Hepatocyte (in vitro differentiated cells): ENCODE measurements around the gene HMCN1. TPM values are rescaled to one million over a fixed set of nuclear protein-coding genes. Genes with fewer than 3 reads are reported as not detected.

Source experiments
- DNase-seq: peaks from one replicate; pipeline ENCODE4 v3.0.0-alpha.2; 2016; ENCODE audit warnings: low spot score
- H2AFZ ChIP-seq: fragments of 200-600 bp; sonication (generic); 2 replicates; pipeline ENCODE4 v1.6.0; 2016; ENCODE audit warnings: antibody characterized with exemption, mild to moderate bottlenecking
- H3K27ac ChIP-seq: fragments of 200-600 bp; sonication (generic); 2 replicates; pipeline ENCODE4 v1.5.1; 2016; ENCODE audit warnings: mild to moderate bottlenecking
- H3K27me3 ChIP-seq: fragments of 200-600 bp; sonication (generic); 2 replicates; pipeline ENCODE4 v1.6.1; 2016
- H3K36me3 ChIP-seq: fragments of 200-600 bp; sonication (generic); replicated peaks from 2 replicates; pipeline ENCODE4 v1.5.1; 2016; ENCODE audit warnings: low read depth; ENCODE audit not compliant: insufficient read depth
- H3K4me1 ChIP-seq: fragments of 200-600 bp; sonication (generic); 2 replicates; pipeline ENCODE4 v1.5.1; 2016; ENCODE audit warnings: mild to moderate bottlenecking, moderate library complexity; ENCODE audit not compliant: insufficient read depth
- H3K4me2 ChIP-seq: fragments of 200-600 bp; sonication (generic); 2 replicates; pipeline ENCODE4 v1.6.0; 2016
- H3K4me3 ChIP-seq: fragments of 200-600 bp; sonication (generic); 2 replicates; pipeline ENCODE4 v1.5.1; 2016; ENCODE audit warnings: mild to moderate bottlenecking
- H3K79me2 ChIP-seq: fragments of 200-600 bp; sonication (generic); 2 replicates; pipeline ENCODE4 v1.6.0; 2017; ENCODE audit warnings: mild to moderate bottlenecking
- H3K9me2 ChIP-seq: fragments of 200-600 bp; sonication (generic); replicated peaks from 2 replicates; pipeline ENCODE4 v1.6.0; 2017; ENCODE audit warnings: mild to moderate bottlenecking; ENCODE audit not compliant: insufficient read depth
- H3K9me3 ChIP-seq: fragments of 200-600 bp; sonication (generic); 2 replicates; pipeline ENCODE4 v1.5.1; 2016; ENCODE audit warnings: low read depth, mild to moderate bottlenecking
- H4K20me1 ChIP-seq: fragments of 200-600 bp; sonication (generic); 2 replicates; pipeline ENCODE4 v1.6.0; 2016; ENCODE audit warnings: mild to moderate bottlenecking; ENCODE audit not compliant: insufficient read depth, poor library complexity, severe bottlenecking
- CTCF ChIP-seq: fragments of 200-600 bp; sonication (generic); IDR thresholded peaks from 2 replicates; pipeline ENCODE4 v1.5.1; 2016; ENCODE audit warnings: antibody characterized with exemption, mild to moderate bottlenecking; ENCODE audit not compliant: poor library complexity
- EZH2 ChIP-seq: fragments of 200-600 bp; sonication (generic); IDR thresholded peaks from 2 replicates; pipeline ENCODE4 v1.6.1; 2016; ENCODE audit warnings: antibody characterized with exemption, mild to moderate bottlenecking, borderline replicate concordance
- EZH2phosphoT487 ChIP-seq: fragments of 200-600 bp; sonication (generic); IDR thresholded peaks from one replicate; pipeline ENCODE4 v1.6.1; 2018; ENCODE audit warnings: antibody characterized with exemption, mild to moderate bottlenecking, low read depth, moderate library complexity; ENCODE audit not compliant: unreplicated experiment, severe bottlenecking
- WGBS: methylation state at CpG from one replicate; pipeline ENCODE4 v1.1.6; 2016; ENCODE audit warnings: low lambda C conversion rate; ENCODE audit errors: missing lambda C conversion rate; 5-methylcytosine and 5-hydroxymethylcytosine counted together
- polyA plus RNA-seq: library from polyadenylated mRNA; unstranded; fragments of >200 nt; fragmentation: Nextera tagmentation; extraction: Ambion mirVana; gene quantifications from 2 replicates; pipeline ENCODE4 v1.2.1, GENCODE V29; 2016
- total RNA-seq: library from RNA; depleted of rRNA; stranded (reverse); fragments of >200 nt; gene quantifications from 2 replicates; pipeline ENCODE4 v1.2.3, GENCODE V29; 2014

HMCN1 gene
- total and polyA plus RNA-seq, 2 experiments from 2014 or later = 2.3 to 13.4 TPM

GRCh38 chr1:185957441-185958363 lies 223.5 kb downstream of the HMCN1 start:
- Histone ChIP-seq H3K27ac (no peak overlapping the region), H3K9me3 (no peaks in the 10 kb centered on the region), H3K27me3 (no peaks in the 10 kb centered on the region), H3K4me3 (no peak overlapping the region), H3K4me2 (no peak overlapping the region), H4K20me1 (no peaks in the 10 kb centered on the region), H3K4me1 (no peaks in the 10 kb centered on the region), H2AFZ (no peak overlapping the region), H3K79me2 (no peaks in the 10 kb centered on the region), H3K9me2 (no peaks in the 10 kb centered on the region), H3K36me3 (no peaks in the 10 kb centered on the region)
- TF ChIP-seq EZH2phosphoT487 (no peak), EZH2 (no peak), CTCF (no peak)
- no peak for DNase-seq
- WGBS = 91% methylated on average over 3 of the region's 3 CpGs

DNA sequence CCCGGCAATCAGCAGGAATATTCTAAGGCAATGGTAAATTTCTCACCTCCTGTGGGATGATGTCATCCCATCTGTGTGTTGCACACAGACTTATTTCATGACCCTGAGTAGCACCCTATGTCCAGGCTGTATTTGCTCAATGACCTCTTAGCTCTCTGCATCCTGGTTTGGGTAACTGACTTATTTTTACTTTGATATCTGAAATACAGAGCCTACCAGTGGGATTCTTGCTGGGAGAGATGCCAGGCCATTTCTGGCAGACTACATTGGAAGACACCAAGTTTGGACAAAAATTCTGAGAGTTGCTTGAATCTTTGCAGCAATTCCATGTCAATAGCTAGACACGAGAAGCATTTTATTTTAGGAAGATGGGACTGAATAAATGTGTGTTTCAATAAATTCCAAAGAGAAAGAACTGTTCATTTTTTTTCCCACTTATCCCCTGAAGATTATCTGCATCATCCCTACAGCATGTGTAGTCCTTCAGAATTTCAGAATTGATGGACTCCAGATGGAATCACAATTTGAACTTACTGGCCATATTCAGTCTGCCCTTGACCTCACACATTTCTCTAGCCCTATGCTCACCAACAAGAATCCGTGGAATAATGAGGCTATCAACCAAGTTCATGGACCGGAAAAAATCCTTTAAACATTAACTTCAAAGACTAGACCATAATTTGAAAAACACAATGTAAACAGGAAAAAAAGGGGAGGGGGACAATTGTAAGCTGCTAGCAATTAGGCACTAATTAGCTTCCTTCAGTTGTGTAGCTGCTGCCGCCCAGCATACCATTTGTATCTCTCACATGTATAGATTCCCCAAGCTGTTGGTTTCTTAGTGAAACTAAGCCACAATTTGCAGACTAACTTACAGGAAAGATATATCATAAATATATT lies 226.5 kb downstream of the HMCN1 start:
- no peak for TF ChIP-seq EZH2
- TF ChIP-seq EZH2phosphoT487 = no peak
- no peak for TF ChIP-seq CTCF
- WGBS = 66% methylated on average over 5 of the region's 5 CpGs
- Histone ChIP-seq H3K9me2 (no peaks in the 10 kb centered on the region), H3K4me2 (no peak overlapping the region), H3K79me2 (no peaks in the 10 kb centered on the region), H2AFZ (no peak overlapping the region), H3K9me3 (no peaks in the 10 kb centered on the region), H3K4me3 (no peak overlapping the region), H3K27ac (no peak overlapping the region), H3K4me1 (no peaks in the 10 kb centered on the region), H3K27me3 (no peaks in the 10 kb centered on the region), H3K36me3 (no peaks in the 10 kb centered on the region), H4K20me1 (no peaks in the 10 kb centered on the region)
- no peak for DNase-seq

GRCh38 chr1:185961664-185962063 lies 227.5 kb downstream of the HMCN1 start:
- 62% methylated on average over 2 of the region's 2 CpGs for WGBS
- H3K9me3 ChIP-seq = no peaks in the 10 kb centered on the region
- no peaks in the 10 kb centered on the region for H3K27me3 ChIP-seq
- H3K4me3 ChIP-seq = no peak overlapping the region
- no peaks in the 10 kb centered on the region for H3K9me2 ChIP-seq
- TF ChIP-seq CTCF (no peak), EZH2 (no peak)
- no peak for DNase-seq
- no peaks in the 10 kb centered on the region for H3K79me2 ChIP-seq
- no peaks in the 10 kb centered on the region for H3K36me3 ChIP-seq
- no peak overlapping the region for H3K27ac ChIP-seq
- H3K4me1 ChIP-seq = no peaks in the 10 kb centered on the region
- H4K20me1 ChIP-seq = no peaks in the 10 kb centered on the region
- no peak overlapping the region for H3K4me2 ChIP-seq
- no peak overlapping the region for H2AFZ ChIP-seq
